VCaP (cell line): Measurements from ENCODE around the gene MED12L.

Experiments
- H3K27ac ChIP-seq: fragments of 450-650 bp; 2 replicates; pipeline ENCODE4 v1.5.1; 2017
- CTCF ChIP-seq: fragments of 450-650 bp; conservative IDR thresholded peaks from 2 replicates; pipeline ENCODE4 v1.5.1; 2017; ENCODE audit warnings: mild to moderate bottlenecking, moderate library complexity

MED12L gene

GRCh38 chr3:151366993-151367392 lies 281.5 kb downstream of the MED12L start:
- TF ChIP-seq CTCF: no peak
- H3K27ac ChIP-seq: no peak overlapping the region

GRCh38 chr3:151367448-151367847 lies 282.0 kb downstream of the MED12L start:
- no peak for TF ChIP-seq CTCF
- no peak overlapping the region for H3K27ac ChIP-seq

GRCh38 chr3:151371526-151371925 lies 286.1 kb downstream of the MED12L start:
- no peak for TF ChIP-seq CTCF
- H3K27ac ChIP-seq: no peak overlapping the region

GRCh38 chr3:151372063-151372820 lies 286.8 kb downstream of the MED12L start:
- TF ChIP-seq CTCF: no peak
- no peak overlapping the region for H3K27ac ChIP-seq

- H3K27ac ChIP-seq: no peak overlapping the region
- TF ChIP-seq CTCF: no peak
Measured at GRCh38 chr3:151377768-151378385, 292.4 kb downstream of the MED12L start.

- TF ChIP-seq CTCF: peak; percentile 56
- no peak overlapping the region for H3K27ac ChIP-seq
Measured at GRCh38 chr3:151379083-151379734, 293.7 kb downstream of the MED12L start.

- H3K27ac ChIP-seq: no peak overlapping the region
- no peak for TF ChIP-seq CTCF
Measured at GRCh38 chr3:151382671-151383070, 297.2 kb downstream of the MED12L start.
